HG02943 (cell line): Measurements from ENCODE around the gene LRRC53.

Experiments used
- ATAC-seq: cut with Tn5 transposase; IDR thresholded peaks from one replicate; pipeline ENCODE4 v1.9.1; 2021; ENCODE audit warnings: mild to moderate bottlenecking, low read depth, moderate library complexity; ENCODE audit not compliant: unreplicated experiment

The LRRC53 gene

GRCh38 chr1:74502432-74502831 is 10.0 kb downstream of the LRRC53 start:
- ATAC-seq: no peak

- no peak for ATAC-seq
Measured at GRCh38 chr1:74498901-74499300, 13.5 kb downstream of the LRRC53 start.

GRCh38 chr1:74496669-74497068 is 15.7 kb downstream of the LRRC53 start:
- ATAC-seq: no peak

- no peak for ATAC-seq
Measured at GRCh38 chr1:74486036-74486435, 26.4 kb downstream of the LRRC53 start.

- ATAC-seq: no peak
Measured at GRCh38 chr1:74485622-74486021, 26.8 kb downstream of the LRRC53 start.

GRCh38 chr1:74481607-74482006 is 30.8 kb downstream of the LRRC53 start:
- no peak for ATAC-seq

GRCh38 chr1:74480068-74480467 is 32.3 kb downstream of the LRRC53 start:
- no peak for ATAC-seq

- ATAC-seq: no peak
Measured at GRCh38 chr1:74478979-74479378, 33.4 kb downstream of the LRRC53 start.

- no peak for ATAC-seq
Measured at GRCh38 chr1:74474585-74474984, 37.8 kb downstream of the LRRC53 start.

- no peak for ATAC-seq
Measured at GRCh38 chr1:74471470-74471869, 40.9 kb downstream of the LRRC53 start.

- no peak for ATAC-seq
Measured at GRCh38 chr1:74470936-74471335, 41.5 kb downstream of the LRRC53 start.

GRCh38 chr1:74470251-74470650 is 42.2 kb downstream of the LRRC53 start:
- ATAC-seq: no peak

- ATAC-seq: no peak
Measured at GRCh38 chr1:74468982-74469603, 43.3 kb downstream of the LRRC53 start.

- no peak for ATAC-seq
Measured at GRCh38 chr1:74467786-74468377, 44.5 kb downstream of the LRRC53 start.

GRCh38 chr1:74465193-74465681 is 47.2 kb downstream of the LRRC53 start:
- no peak for ATAC-seq

- no peak for ATAC-seq
Measured at GRCh38 chr1:74464037-74464436, 48.4 kb downstream of the LRRC53 start.

GRCh38 chr1:74463333-74463988 is 49.0 kb downstream of the LRRC53 start:
- no peak for ATAC-seq

GRCh38 chr1:74457253-74457652 is 55.2 kb downstream of the LRRC53 start:
- ATAC-seq: no peak

GRCh38 chr1:74455390-74455789 is 57.0 kb downstream of the LRRC53 start:
- no peak for ATAC-seq

GRCh38 chr1:74453277-74453676 is 59.1 kb downstream of the LRRC53 start:
- ATAC-seq: no peak

GRCh38 chr1:74452035-74452434 is 60.4 kb downstream of the LRRC53 start:
- ATAC-seq: no peak

GRCh38 chr1:74437035-74437434 is 75.4 kb downstream of the LRRC53 start:
- no peak for ATAC-seq
